GM23338 (cell line): Measurements from ENCODE around the gene TSTD2.

Source experiments
- CREB1 ChIP-seq: fragments of 250-450 bp; sonication (Bioruptor Pico); IDR thresholded peaks from 2 replicates; pipeline ENCODE4 v1.5.0; 2020; ENCODE audit warnings: low read depth, mild to moderate bottlenecking, moderate library complexity
- CTCF ChIP-seq, 2 experiments: fragments of 200-600 bp in 1 of 2; sonication (generic) in 1 of 2; conservative IDR thresholded peaks; 2 replicates each; pipeline versions ENCODE4 v1.5.1 to v1.6.1; 2016 to 2017; ENCODE audit warnings: antibody characterized with exemption in 2 of 2, low read depth in 2 of 2, mild to moderate bottlenecking in 2 of 2, moderate library complexity in 1 of 2
- EZH2 ChIP-seq: fragments of 200-600 bp; sonication (generic); IDR thresholded peaks from one replicate; pipeline ENCODE4 v1.8.0; 2017; ENCODE audit warnings: antibody characterized with exemption, mild to moderate bottlenecking, low read depth; ENCODE audit not compliant: unreplicated experiment
- EZH2phosphoT487 ChIP-seq: fragments of 200-600 bp; sonication (generic); IDR thresholded peaks from one replicate; pipeline ENCODE4 v1.8.1; 2018; ENCODE audit warnings: antibody characterized with exemption; ENCODE audit not compliant: unreplicated experiment
- JUNB ChIP-seq: IDR thresholded peaks from one replicate; pipeline ENCODE4 v1.6.1; 2016; ENCODE audit warnings: antibody characterized with exemption; ENCODE audit not compliant: unreplicated experiment
- NANOG ChIP-seq: IDR thresholded peaks from 2 replicates; pipeline ENCODE4 v1.6.1; 2016; ENCODE audit warnings: antibody characterized with exemption, borderline replicate concordance
- POLR2AphosphoS5 ChIP-seq: IDR thresholded peaks from 2 replicates; pipeline ENCODE4 v1.6.1; 2016; ENCODE audit warnings: antibody characterized with exemption, low read depth
- STAT1 ChIP-seq: IDR thresholded peaks from one replicate; pipeline ENCODE4 v1.6.1; 2016; ENCODE audit warnings: antibody characterized with exemption; ENCODE audit not compliant: unreplicated experiment
- ZNF114 ChIP-seq: fragments of 250-450 bp; sonication (Bioruptor Pico); IDR thresholded peaks from 2 replicates; pipeline ENCODE4 v1.5.0; 2020; ENCODE audit warnings: mild to moderate bottlenecking, moderate library complexity
- ZNF331 ChIP-seq: fragments of 250-450 bp; sonication (Bioruptor Pico); IDR thresholded peaks from 2 replicates; pipeline ENCODE4 v1.5.0; 2020; ENCODE audit warnings: low read depth, mild to moderate bottlenecking, moderate library complexity
- ZNF462 ChIP-seq: fragments of 250-450 bp; sonication (Bioruptor Pico); IDR thresholded peaks from 2 replicates; pipeline ENCODE4 v1.5.0; 2020; ENCODE audit warnings: mild to moderate bottlenecking, moderate library complexity
- TF ChIP-seq, protein P1 (sequence below): IDR thresholded peaks from one replicate; pipeline ENCODE4 v1.6.1; 2018; ENCODE audit warnings: antibody characterized with exemption; ENCODE audit not compliant: unreplicated experiment
- TF ChIP-seq, protein P2 (sequence below): IDR thresholded peaks from 2 replicates; pipeline ENCODE4 v1.6.1; 2016; ENCODE audit warnings: antibody characterized with exemption

DNA sequence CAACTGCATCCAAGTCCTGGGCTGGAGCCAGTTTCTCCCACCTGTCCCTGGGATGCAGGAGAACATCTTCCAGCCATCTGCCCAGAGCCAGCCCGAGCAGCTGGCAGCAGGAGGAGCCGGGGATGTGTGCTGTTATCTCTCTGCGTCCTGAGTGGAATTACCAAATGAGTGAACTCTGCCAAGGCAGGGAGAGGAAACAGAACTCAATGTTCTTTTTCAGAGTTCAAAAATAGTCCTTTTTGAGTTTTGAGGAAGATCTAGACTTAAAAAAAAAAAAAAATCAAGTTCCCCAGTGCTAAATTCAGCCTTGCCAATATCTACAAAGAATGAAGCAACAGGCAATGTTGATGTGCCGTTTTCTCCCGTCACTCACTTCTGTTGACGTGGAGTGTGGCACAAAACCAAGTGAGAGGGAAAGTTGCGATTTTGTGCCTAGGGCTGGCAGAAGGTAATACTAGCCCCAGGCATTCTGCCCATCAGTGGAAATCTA, 75.5 kb downstream of the TSTD2 start:
- TF ChIP-seq CTCF (conservative IDR thresholded peaks at IDR 0.05; ENCODE audit: low read depth in 2 of 2) (no peak), EZH2 (no peak), POLR2AphosphoS5 (no peak), CREB1 (no peak), EZH2phosphoT487 (no peak), STAT1 (no peak), JUNB (no peak), ZNF331 (no peak), ZNF114 (CRISPR knock-in tag) (no peak), NANOG (no peak), ZNF462 (CRISPR knock-in tag) (no peak)
- TF ChIP-seq, protein P1, sequence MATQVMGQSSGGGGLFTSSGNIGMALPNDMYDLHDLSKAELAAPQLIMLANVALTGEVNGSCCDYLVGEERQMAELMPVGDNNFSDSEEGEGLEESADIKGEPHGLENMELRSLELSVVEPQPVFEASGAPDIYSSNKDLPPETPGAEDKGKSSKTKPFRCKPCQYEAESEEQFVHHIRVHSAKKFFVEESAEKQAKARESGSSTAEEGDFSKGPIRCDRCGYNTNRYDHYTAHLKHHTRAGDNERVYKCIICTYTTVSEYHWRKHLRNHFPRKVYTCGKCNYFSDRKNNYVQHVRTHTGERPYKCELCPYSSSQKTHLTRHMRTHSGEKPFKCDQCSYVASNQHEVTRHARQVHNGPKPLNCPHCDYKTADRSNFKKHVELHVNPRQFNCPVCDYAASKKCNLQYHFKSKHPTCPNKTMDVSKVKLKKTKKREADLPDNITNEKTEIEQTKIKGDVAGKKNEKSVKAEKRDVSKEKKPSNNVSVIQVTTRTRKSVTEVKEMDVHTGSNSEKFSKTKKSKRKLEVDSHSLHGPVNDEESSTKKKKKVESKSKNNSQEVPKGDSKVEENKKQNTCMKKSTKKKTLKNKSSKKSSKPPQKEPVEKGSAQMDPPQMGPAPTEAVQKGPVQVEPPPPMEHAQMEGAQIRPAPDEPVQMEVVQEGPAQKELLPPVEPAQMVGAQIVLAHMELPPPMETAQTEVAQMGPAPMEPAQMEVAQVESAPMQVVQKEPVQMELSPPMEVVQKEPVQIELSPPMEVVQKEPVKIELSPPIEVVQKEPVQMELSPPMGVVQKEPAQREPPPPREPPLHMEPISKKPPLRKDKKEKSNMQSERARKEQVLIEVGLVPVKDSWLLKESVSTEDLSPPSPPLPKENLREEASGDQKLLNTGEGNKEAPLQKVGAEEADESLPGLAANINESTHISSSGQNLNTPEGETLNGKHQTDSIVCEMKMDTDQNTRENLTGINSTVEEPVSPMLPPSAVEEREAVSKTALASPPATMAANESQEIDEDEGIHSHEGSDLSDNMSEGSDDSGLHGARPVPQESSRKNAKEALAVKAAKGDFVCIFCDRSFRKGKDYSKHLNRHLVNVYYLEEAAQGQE = no peak
- TF ChIP-seq, protein P2, sequence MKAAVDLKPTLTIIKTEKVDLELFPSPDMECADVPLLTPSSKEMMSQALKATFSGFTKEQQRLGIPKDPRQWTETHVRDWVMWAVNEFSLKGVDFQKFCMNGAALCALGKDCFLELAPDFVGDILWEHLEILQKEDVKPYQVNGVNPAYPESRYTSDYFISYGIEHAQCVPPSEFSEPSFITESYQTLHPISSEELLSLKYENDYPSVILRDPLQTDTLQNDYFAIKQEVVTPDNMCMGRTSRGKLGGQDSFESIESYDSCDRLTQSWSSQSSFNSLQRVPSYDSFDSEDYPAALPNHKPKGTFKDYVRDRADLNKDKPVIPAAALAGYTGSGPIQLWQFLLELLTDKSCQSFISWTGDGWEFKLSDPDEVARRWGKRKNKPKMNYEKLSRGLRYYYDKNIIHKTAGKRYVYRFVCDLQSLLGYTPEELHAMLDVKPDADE = no peak
